ENCODE results near the gene WDR49.
A peak's percentile ranks its signal among the peaks of the same experiment; 100 is the strongest.

Gene WDR49

DNA sequence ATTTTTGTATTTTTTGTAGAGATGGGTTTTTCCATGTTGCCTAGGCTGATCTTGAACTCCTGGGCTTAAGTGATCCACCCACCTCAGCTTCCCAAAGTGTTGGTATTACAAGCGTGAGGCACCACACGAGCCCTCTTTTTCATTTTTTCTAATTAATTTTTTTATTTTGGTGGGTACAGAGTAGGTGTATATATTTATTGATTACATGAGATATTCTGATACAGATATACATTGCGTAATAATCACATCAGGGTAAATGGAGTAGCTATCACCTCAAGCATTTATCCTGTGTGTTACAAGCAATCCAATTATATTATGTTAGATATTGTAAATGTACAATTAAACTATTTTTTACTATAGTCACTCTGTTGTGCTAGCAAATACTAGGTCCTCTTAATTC, 66.1 kb downstream of the WDR49 start (continued):
- TF ChIP-seq, protein P1, sequence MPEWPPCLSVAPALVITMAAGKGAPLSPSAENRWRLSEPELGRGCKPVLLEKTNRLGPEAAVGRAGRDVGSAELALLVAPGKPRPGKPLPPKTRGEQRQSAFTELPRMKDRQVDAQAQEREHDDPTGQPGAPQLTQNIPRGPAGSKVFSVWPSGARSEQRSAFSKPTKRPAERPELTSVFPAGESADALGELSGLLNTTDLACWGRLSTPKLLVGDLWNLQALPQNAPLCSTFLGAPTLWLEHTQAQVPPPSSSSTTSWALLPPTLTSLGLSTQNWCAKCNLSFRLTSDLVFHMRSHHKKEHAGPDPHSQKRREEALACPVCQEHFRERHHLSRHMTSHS (tag by site-specific recombination; IDR thresholded peaks at IDR 0.05): no peak
- TF ChIP-seq ZNF670 (tag by site-specific recombination; IDR thresholded peaks at IDR 0.05; ENCODE audit: low read depth) (no peak), ZNF521 (tag by site-specific recombination; IDR thresholded peaks at IDR 0.05) (no peak), ZNF366 (tag by site-specific recombination; conservative IDR thresholded peaks at IDR 0.05) (no peak), ZNF76 (tag by site-specific recombination; IDR thresholded peaks at IDR 0.05; ENCODE audit: borderline replicate concordance, low read depth) (no peak), ZNF146 (tag by site-specific recombination; IDR thresholded peaks at IDR 0.05) (no peak), ZNF560 (tag by site-specific recombination; IDR thresholded peaks at IDR 0.05; ENCODE audit: borderline replicate concordance) (no peak), ZNF558 (tag by site-specific recombination; IDR thresholded peaks at IDR 0.05) (no peak), ZNF112 (tag by site-specific recombination; IDR thresholded peaks at IDR 0.05) (no peak), KLF9 (tag by site-specific recombination; IDR thresholded peaks at IDR 0.05; ENCODE audit: low read depth) (no peak), ZNF292 (tag by site-specific recombination; IDR thresholded peaks at IDR 0.05; ENCODE audit: borderline replicate concordance, low read depth) (no peak)

DNA sequence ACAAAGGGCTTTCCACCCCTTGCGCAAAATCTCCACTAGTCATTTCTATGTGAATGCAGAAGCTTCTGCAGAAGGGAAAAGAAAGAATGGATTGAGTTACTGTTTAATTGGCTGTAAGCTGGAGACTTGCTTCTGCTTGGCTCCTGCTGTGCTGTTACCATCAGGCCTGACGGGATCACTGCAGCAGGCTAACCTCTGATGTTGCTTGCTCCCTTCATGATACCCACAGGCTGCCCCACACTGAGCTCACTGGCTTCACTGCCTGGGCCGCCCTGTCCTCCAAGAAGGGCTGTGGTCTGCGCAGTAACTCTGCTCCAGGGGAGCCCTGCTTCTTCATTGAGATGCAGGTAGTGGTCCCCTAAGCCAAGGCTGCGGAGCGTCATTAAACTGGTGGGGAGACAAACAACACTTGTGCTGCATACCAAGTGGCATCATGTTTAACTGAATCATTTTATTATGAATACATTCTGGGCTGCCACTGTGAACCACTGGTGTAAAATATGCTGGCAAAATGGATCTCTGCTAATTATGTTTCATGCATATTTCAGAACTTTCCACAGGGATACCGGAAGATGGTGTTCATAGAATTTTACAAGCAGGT, 78.6 kb downstream of the WDR49 start:
- Histone ChIP-seq H3K9me3 (ENCODE audit: control insufficient read depth, insufficient read depth, low read depth, low read length) (no peaks in the 10 kb centered on the region), H3K4me1 (ENCODE audit: control insufficient read depth, insufficient read depth, low read length) (no peaks in the 10 kb centered on the region), H3K4me3 (ENCODE audit: low read depth, low read length) (no peak overlapping the region), H3K36me3 (ENCODE audit: control insufficient read depth in 2 of 2, insufficient read depth in 1 of 2, low read length in 2 of 2) (no peaks in the 10 kb centered on the region), H3K27ac (ENCODE audit: extremely low read depth, low read depth, low read length) (no peak overlapping the region)
- TF ChIP-seq GLIS1 (tag by site-specific recombination; IDR thresholded peaks at IDR 0.05) (peak; percentile 44), TRIM28 (IDR thresholded peaks at IDR 0.05; ENCODE audit: borderline replicate concordance, low read length) (peak; percentile 56; the same call in 1 of the 2 replicates), ZNF561 (tag by site-specific recombination; IDR thresholded peaks at IDR 0.05; ENCODE audit: borderline replicate concordance) (no peak), WT1 (tag by site-specific recombination; IDR thresholded peaks at IDR 0.05) (no peak), ZNF174 (tag by site-specific recombination; IDR thresholded peaks at IDR 0.05) (no peak), ZBTB17 (tag by site-specific recombination; IDR thresholded peaks at IDR 0.05) (peak; percentile 56; the same call in 1 of the 2 replicates), ZNF16 (tag by site-specific recombination; IDR thresholded peaks at IDR 0.05; ENCODE audit: low read depth) (no peak), OSR2 (tag by site-specific recombination; IDR thresholded peaks at IDR 0.05) (peak; percentile 83), ZNF549 (tag by site-specific recombination; IDR thresholded peaks at IDR 0.05) (no peak), ZNF701 (tag by site-specific recombination; IDR thresholded peaks at IDR 0.05) (no peak), ZNF433 (tag by site-specific recombination; IDR thresholded peaks at IDR 0.05; ENCODE audit: low read depth) (no peak), ZIC2 (tag by site-specific recombination; IDR thresholded peaks at IDR 0.05) (peak; percentile 87)
- TF ChIP-seq, protein P2, sequence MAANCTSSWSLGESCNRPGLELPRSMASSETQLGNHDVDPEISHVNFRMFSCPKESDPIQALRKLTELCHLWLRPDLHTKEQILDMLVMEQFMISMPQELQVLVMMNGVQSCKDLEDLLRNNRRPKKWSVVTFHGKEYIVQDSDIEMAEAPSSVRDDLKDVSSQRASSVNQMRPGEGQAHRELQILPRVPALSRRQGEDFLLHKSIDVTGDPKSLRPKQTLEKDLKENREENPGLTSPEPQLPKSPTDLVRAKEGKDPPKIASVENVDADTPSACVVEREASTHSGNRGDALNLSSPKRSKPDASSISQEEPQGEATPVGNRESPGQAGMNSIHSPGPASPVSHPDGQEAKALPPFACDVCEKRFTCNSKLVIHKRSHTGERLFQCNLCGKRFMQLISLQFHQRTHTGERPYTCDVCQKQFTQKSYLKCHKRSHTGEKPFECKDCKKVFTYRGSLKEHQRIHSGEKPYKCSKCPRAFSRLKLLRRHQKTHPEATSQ (tag by site-specific recombination; IDR thresholded peaks at IDR 0.05): no peak
- TF ChIP-seq, protein P3, sequence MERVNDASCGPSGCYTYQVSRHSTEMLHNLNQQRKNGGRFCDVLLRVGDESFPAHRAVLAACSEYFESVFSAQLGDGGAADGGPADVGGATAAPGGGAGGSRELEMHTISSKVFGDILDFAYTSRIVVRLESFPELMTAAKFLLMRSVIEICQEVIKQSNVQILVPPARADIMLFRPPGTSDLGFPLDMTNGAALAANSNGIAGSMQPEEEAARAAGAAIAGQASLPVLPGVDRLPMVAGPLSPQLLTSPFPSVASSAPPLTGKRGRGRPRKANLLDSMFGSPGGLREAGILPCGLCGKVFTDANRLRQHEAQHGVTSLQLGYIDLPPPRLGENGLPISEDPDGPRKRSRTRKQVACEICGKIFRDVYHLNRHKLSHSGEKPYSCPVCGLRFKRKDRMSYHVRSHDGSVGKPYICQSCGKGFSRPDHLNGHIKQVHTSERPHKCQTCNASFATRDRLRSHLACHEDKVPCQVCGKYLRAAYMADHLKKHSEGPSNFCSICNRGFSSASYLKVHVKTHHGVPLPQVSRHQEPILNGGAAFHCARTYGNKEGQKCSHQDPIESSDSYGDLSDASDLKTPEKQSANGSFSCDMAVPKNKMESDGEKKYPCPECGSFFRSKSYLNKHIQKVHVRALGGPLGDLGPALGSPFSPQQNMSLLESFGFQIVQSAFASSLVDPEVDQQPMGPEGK (tag by site-specific recombination; IDR thresholded peaks at IDR 0.05): no peak
- TF ChIP-seq, protein P4, sequence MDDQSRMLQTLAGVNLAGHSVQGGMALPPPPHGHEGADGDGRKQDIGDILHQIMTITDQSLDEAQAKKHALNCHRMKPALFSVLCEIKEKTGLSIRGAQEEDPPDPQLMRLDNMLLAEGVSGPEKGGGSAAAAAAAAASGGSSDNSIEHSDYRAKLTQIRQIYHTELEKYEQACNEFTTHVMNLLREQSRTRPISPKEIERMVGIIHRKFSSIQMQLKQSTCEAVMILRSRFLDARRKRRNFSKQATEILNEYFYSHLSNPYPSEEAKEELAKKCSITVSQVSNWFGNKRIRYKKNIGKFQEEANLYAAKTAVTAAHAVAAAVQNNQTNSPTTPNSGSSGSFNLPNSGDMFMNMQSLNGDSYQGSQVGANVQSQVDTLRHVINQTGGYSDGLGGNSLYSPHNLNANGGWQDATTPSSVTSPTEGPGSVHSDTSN (CRISPR knock-in tag; IDR thresholded peaks at IDR 0.05): no peak
- TF ChIP-seq, protein P5, sequence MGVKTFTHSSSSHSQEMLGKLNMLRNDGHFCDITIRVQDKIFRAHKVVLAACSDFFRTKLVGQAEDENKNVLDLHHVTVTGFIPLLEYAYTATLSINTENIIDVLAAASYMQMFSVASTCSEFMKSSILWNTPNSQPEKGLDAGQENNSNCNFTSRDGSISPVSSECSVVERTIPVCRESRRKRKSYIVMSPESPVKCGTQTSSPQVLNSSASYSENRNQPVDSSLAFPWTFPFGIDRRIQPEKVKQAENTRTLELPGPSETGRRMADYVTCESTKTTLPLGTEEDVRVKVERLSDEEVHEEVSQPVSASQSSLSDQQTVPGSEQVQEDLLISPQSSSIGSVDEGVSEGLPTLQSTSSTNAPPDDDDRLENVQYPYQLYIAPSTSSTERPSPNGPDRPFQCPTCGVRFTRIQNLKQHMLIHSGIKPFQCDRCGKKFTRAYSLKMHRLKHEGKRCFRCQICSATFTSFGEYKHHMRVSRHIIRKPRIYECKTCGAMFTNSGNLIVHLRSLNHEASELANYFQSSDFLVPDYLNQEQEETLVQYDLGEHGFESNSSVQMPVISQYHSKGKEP (tag by site-specific recombination; IDR thresholded peaks at IDR 0.05): no peak
- TF ChIP-seq, protein P6, sequence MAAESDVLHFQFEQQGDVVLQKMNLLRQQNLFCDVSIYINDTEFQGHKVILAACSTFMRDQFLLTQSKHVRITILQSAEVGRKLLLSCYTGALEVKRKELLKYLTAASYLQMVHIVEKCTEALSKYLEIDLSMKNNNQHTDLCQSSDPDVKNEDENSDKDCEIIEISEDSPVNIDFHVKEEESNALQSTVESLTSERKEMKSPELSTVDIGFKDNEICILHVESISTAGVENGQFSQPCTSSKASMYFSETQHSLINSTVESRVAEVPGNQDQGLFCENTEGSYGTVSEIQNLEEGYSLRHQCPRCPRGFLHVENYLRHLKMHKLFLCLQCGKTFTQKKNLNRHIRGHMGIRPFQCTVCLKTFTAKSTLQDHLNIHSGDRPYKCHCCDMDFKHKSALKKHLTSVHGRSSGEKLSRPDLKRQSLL (tag by site-specific recombination; IDR thresholded peaks at IDR 0.05): no peak
- TF ChIP-seq, protein P7, sequence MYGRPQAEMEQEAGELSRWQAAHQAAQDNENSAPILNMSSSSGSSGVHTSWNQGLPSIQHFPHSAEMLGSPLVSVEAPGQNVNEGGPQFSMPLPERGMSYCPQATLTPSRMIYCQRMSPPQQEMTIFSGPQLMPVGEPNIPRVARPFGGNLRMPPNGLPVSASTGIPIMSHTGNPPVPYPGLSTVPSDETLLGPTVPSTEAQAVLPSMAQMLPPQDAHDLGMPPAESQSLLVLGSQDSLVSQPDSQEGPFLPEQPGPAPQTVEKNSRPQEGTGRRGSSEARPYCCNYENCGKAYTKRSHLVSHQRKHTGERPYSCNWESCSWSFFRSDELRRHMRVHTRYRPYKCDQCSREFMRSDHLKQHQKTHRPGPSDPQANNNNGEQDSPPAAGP (tag by site-specific recombination; IDR thresholded peaks at IDR 0.05): no peak
- POLR2A ChIA-PET: no interaction called here
- CTCF ChIA-PET: no interaction called here

All from HEK293 (cell line).